HG02970 (cell line): ENCODE measurements around the gene ABAT.
"Not testable (repeated sequence)": the region's sequence is repeated elsewhere in the genome, so short reads cannot be mapped to it uniquely, and the experiment has no call there.

Experiments
- ATAC-seq: cut with Tn5 transposase; IDR thresholded peaks from one replicate; pipeline ENCODE4 v1.9.1; 2021; ENCODE audit warnings: mild to moderate bottlenecking, moderate library complexity, moderate number of reproducible peaks; ENCODE audit not compliant: unreplicated experiment, low FRiP score

Gene ABAT

GRCh38 chr16:8648877-8649276 is 25.5 kb upstream of the ABAT start:
- no peak for ATAC-seq

- ATAC-seq = no peak
Observed at GRCh38 chr16:8649829-8650554, 24.4 kb upstream of the ABAT start.

GRCh38 chr16:8651958-8652357 is 22.5 kb upstream of the ABAT start:
- not testable (repeated sequence) for ATAC-seq

GRCh38 chr16:8655184-8655717 is 19.2 kb upstream of the ABAT start:
- ATAC-seq = no peak

GRCh38 chr16:8656376-8656775 is 18.0 kb upstream of the ABAT start:
- ATAC-seq = no peak

- no peak for ATAC-seq
Observed at GRCh38 chr16:8660841-8661301, 13.5 kb upstream of the ABAT start.

GRCh38 chr16:8661703-8662102 is 12.7 kb upstream of the ABAT start:
- ATAC-seq = no peak

GRCh38 chr16:8663192-8664089 is 11.0 kb upstream of the ABAT start:
- no peak for ATAC-seq

GRCh38 chr16:8665529-8665928 is 8.9 kb upstream of the ABAT start:
- no peak for ATAC-seq

- ATAC-seq = no peak
Observed at GRCh38 chr16:8667492-8667891, 6.9 kb upstream of the ABAT start.

- no peak for ATAC-seq
Observed at GRCh38 chr16:8668113-8668512, 6.3 kb upstream of the ABAT start.

- no peak for ATAC-seq
Observed at GRCh38 chr16:8669481-8669880, 4.9 kb upstream of the ABAT start.

GRCh38 chr16:8670014-8670560 is 4.3 kb upstream of the ABAT start:
- no peak for ATAC-seq

GRCh38 chr16:8673611-8674412 is 605 bp upstream of the ABAT start:
- peak; percentile 36 for ATAC-seq

- no peak for ATAC-seq
Observed at GRCh38 chr16:8675183-8676159, 1.1 kb downstream of the ABAT start.

GRCh38 chr16:8676160-8676547 is 1.7 kb downstream of the ABAT start:
- ATAC-seq = no peak

GRCh38 chr16:8676737-8677375 is 2.4 kb downstream of the ABAT start:
- no peak for ATAC-seq

- ATAC-seq = no peak
Observed at GRCh38 chr16:8677481-8677880, 3.1 kb downstream of the ABAT start.
